Ectodermal cell (in vitro differentiated cells): ENCODE results near the gene GPR62. TPM values are rescaled to one million over a fixed set of nuclear protein-coding genes. Genes with fewer than 3 reads are reported as not detected.
"Not testable (repeated sequence)": the region's sequence is repeated elsewhere in the genome, so short reads cannot be mapped to it uniquely, and the experiment has no call there.

Experiments
- H3K27ac ChIP-seq: 2 replicates; pipeline ENCODE4 v1.7.0; 2013; ENCODE audit warnings: mild to moderate bottlenecking, low read depth, low read length; ENCODE audit not compliant: insufficient read depth, poor library complexity, severe bottlenecking
- H3K27me3 ChIP-seq: 2 replicates; pipeline ENCODE4 v1.7.0; 2013; ENCODE audit warnings: mild to moderate bottlenecking, low read length; ENCODE audit not compliant: insufficient read depth, control insufficient read depth, poor library complexity, severe bottlenecking
- H3K36me3 ChIP-seq: one replicate; pipeline ENCODE4 v1.7.0; 2013; ENCODE audit warnings: low read length; ENCODE audit not compliant: control insufficient read depth, insufficient read depth
- H3K4me1 ChIP-seq: one replicate; pipeline ENCODE4 v1.7.0; 2013; ENCODE audit warnings: low read length; ENCODE audit not compliant: control insufficient read depth, insufficient read depth
- H3K4me3 ChIP-seq: 2 replicates; pipeline ENCODE4 v1.7.0; 2013; ENCODE audit warnings: low read depth, low read length, control low read depth; ENCODE audit not compliant: insufficient read depth
- H3K9me3 ChIP-seq: 2 replicates; pipeline ENCODE4 v1.7.0; 2013; ENCODE audit warnings: mild to moderate bottlenecking, low read length, moderate library complexity; ENCODE audit not compliant: control insufficient read depth
- WGBS, 2 experiments: methylation state at CpG; one replicate each; pipeline ENCODE4 v1.1.7; 2013; ENCODE audit warnings: missing lambda C conversion rate in 2 of 2; 5-methylcytosine and 5-hydroxymethylcytosine counted together
- polyA plus RNA-seq, 4 experiments: library from polyadenylated mRNA; stranded (reverse); fragments of 50-300 nt; gene quantifications; one replicate each; pipeline ENCODE4 v1.2.3, GENCODE V29; 2013

The GPR62 gene, protein sequence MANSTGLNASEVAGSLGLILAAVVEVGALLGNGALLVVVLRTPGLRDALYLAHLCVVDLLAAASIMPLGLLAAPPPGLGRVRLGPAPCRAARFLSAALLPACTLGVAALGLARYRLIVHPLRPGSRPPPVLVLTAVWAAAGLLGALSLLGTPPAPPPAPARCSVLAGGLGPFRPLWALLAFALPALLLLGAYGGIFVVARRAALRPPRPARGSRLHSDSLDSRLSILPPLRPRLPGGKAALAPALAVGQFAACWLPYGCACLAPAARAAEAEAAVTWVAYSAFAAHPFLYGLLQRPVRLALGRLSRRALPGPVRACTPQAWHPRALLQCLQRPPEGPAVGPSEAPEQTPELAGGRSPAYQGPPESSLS
- polyA plus RNA-seq (2013, experiment 1 of 4): not detected
- polyA plus RNA-seq (2013, experiment 2 of 4): not detected
- polyA plus RNA-seq (2013, experiment 3 of 4): not detected
- not detected for polyA plus RNA-seq (2013, experiment 4 of 4)

DNA sequence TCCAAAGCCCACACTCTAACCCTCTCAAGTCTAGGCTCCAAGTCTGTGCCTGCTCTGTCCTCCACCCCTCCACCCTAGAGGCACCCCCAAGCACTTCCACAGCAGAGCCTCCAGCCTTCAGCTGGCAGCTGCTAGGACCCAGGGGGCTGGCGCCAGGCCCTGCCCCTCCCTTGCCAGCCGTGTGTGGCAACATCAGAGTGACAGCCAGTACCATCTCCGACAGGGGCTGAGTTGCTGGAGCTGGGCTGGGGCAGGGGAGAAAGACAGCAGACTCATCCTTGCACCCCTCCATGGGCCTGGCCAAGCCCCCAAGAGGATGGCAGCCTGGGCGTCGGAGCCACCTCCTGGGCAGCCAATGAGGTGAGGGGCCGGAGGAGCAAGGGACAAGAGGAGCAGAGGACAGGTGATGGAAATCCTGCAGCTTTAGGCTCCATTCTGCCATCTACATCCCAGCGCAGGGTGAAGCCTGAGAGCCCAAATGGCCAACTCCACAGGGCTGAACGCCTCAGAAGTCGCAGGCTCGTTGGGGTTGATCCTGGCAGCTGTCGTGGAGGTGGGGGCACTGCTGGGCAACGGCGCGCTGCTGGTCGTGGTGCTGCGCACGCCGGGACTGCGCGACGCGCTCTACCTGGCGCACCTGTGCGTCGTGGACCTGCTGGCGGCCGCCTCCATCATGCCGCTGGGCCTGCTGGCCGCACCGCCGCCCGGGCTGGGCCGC lies at the start of gene GPR62:
Gene GPR62, plus strand, starts transcription at position 207 of the 718 bp plus-strand sequence. Its CDS starts 272 bp downstream, at position 479.
- Histone ChIP-seq H3K27me3 (peaks cover 62% of the 10 kb centered on the region), H3K36me3 (peaks cover 21% of the 10 kb centered on the region), H3K9me3 (no peaks in the 10 kb centered on the region), H3K27ac (no peak within 1 kb of the TSS), H3K4me1 (peaks cover 6% of the 10 kb centered on the region), H3K4me3 (peak within 1 kb of the TSS; percentile 42)
- 22 to 24% methylated on average over 33 of the region's 33 CpGs for WGBS, 2 experiments

DNA sequence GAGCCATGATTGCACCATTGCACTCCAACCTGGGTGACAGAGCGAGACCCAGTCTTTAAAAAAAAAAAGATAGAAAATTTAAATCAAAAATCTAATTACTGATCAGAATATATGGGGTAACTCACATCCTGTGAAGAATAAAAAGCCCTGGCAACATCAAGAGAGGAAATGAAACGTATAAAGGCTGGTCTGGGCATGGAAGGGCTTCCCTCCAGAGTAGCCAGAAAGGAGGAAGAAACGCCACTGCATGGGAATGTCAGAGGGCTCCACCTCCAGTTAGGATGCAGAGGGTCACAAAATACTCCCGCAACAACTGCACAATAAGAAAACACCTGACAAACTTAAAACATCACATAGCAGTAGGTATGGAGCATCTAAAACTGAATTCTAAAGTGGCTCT lies 47.2 kb upstream of the GPR62 start:
- H3K4me3 ChIP-seq: no peak overlapping the region
- WGBS, 2 experiments: 92% methylated on average over 4 of the region's 4 CpGs
- H3K36me3 ChIP-seq: no peaks in the 10 kb centered on the region
- no peak overlapping the region for H3K27ac ChIP-seq
- no peaks in the 10 kb centered on the region for H3K4me1 ChIP-seq
- no peaks in the 10 kb centered on the region for H3K27me3 ChIP-seq
- no peaks in the 10 kb centered on the region for H3K9me3 ChIP-seq

DNA sequence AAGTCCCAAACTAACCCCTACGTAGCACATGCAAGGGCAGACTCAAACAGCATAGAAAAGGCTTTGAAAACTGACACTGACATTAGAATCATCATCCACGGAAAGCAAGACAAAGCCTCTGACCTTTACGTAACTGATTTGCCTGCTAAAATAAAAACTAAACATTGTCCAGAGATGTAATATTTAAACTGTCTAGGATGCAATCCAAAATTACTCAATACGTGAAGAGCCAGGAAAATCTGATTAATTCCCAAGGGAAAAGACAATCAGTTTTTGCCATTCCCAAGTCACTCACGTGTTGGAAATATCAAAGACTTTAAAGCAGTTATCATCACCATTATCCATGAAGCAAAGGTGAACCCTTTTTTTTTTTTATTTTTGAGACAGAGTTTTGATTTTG lies 38.8 kb upstream of the GPR62 start:
- H3K4me3 ChIP-seq: no peak overlapping the region
- H3K4me1 ChIP-seq: no peaks in the 10 kb centered on the region
- H3K9me3 ChIP-seq: no peaks in the 10 kb centered on the region
- no peak overlapping the region for H3K27ac ChIP-seq
- no peaks in the 10 kb centered on the region for H3K27me3 ChIP-seq
- H3K36me3 ChIP-seq: no peaks in the 10 kb centered on the region
- 64 to 73% methylated on average over 5 of the region's 5 CpGs for WGBS, 2 experiments

DNA sequence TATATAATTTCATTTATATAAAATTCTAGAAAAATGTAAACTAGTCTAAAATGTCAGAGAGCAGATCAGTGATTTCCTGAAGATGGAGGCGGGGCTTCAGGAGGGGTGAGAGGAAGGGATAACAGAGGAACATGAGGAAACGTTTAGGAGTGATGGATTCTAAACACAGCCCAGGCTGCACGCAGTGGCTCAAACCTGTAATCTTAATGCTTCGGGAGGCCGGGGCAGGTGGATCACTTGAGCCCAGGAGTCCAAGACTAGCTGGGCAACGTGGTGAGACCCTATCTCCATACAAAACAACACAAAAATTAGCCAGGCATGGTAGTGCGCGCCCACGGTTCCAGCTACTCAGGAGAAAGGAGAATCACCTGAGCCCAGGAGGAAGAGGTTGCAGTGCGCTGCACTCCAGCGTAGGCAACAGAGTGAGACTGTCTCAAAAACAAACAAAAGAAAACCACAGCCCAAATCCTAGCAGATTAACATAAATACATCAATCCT lies 34.1 kb upstream of the GPR62 start:
- Histone ChIP-seq H3K27ac (no peak overlapping the region), H3K4me3 (no peak overlapping the region), H3K27me3 (no peaks in the 10 kb centered on the region), H3K4me1 (no peaks in the 10 kb centered on the region), H3K36me3 (no peaks in the 10 kb centered on the region), H3K9me3 (no peaks in the 10 kb centered on the region)
- 87 to 89% methylated on average over 11 of the region's 11 CpGs for WGBS, 2 experiments

DNA sequence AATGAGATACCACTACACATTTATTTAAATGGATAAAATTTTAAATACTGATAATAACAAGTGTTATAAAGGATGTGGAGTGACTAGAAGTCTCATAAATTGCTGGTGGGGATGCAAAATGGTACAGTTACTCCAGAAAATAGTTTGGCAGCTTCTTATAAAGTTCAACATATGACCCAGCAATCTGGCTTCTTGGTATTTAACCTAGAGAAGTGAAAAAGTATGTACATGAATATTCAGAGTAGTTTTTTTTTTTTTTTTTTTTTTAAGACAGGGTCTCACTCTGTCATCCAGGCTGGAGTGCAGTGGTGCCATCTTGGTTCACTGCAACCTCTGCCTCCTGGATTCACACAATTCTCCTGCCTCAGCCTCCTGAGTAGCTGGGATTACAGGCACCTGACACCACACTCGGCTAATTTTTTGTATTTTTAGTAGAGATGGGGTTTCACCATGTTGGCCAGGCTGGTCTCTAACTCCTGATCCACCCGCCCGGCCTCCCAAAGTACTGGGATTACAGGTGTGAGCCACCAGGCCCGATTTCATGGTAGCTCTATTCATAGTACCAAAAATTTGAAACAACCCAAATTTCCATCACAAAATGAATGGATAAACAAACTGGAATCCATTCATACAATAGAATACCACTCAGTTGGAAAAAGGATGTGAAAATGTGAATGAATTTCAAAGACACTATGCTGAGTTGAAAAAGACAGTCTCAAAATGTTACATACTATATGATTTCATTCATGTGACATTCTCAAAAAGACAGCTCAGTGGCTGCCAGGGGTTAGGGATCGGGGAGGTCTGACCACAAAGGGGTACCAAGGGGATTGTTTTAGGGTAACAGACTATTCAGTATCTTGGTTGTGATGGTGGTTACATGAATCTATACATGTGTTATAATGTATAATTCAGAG lies 27.9 kb upstream of the GPR62 start:
- 90 to 93% methylated on average over 5 of the region's 5 CpGs for WGBS, 2 experiments
- Histone ChIP-seq H3K4me1 (no peaks in the 10 kb centered on the region), H3K4me3 (no peak overlapping the region), H3K36me3 (no peaks in the 10 kb centered on the region), H3K9me3 (no peaks in the 10 kb centered on the region), H3K27me3 (no peaks in the 10 kb centered on the region), H3K27ac (no peak overlapping the region)

DNA sequence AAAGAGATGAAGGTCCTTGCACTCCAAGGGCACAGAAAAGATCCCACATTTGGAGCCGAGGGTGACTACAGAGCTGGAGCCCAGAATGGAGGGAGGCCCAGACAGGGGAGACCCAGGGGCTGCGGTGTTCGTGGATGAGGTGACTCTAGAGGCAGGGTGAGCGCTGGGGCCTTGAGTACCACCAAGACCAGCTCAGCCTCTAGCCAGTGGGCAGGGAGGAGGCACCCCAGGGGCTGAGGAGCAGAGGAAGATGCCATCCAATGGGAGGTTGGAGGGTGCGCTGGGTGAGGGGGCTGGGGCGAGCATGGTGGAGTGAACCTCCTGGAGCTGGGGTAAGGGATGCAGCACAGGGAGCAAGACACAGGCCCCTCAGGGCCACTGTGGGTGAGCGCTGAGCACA lies 26.7 kb upstream of the GPR62 start:
- WGBS, 2 experiments: 92 to 97% methylated on average over 7 of the region's 7 CpGs

DNA sequence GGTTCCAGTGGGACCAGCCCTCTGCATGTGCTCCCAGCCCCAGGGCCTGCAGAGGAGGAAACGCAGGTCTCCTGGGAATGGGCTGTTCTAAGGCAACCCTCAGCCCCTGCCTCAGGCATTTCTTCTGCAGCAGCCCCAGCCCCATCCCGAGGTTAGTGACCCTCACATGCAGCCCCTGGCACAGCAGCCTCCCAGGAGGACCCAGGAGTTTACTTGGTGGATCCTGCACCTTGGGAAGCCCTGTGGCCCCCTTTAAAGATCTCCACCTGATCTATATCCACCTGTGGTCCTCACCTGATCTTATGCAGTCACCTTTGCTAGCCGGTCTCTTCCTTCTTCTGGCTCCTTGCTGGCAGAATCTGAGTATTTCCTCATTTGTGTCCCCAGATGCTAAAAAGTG lies 26.2 kb upstream of the GPR62 start:
- not testable (repeated sequence) for H3K27ac ChIP-seq, H3K4me3 ChIP-seq, H3K27me3 ChIP-seq, H3K4me1 ChIP-seq, H3K36me3 ChIP-seq, H3K9me3 ChIP-seq
- WGBS, 2 experiments: 90 to 91% methylated on average over 3 of the region's 3 CpGs

More for the DNA sequence above, 26.7 kb upstream of the GPR62 start:
- Histone ChIP-seq H3K4me3 (no peak overlapping the region), H3K36me3 (peaks cover under 1% of the 10 kb centered on the region), H3K27ac (no peak overlapping the region), H3K27me3 (no peaks in the 10 kb centered on the region), H3K4me1 (no peaks in the 10 kb centered on the region), H3K9me3 (no peaks in the 10 kb centered on the region)

DNA sequence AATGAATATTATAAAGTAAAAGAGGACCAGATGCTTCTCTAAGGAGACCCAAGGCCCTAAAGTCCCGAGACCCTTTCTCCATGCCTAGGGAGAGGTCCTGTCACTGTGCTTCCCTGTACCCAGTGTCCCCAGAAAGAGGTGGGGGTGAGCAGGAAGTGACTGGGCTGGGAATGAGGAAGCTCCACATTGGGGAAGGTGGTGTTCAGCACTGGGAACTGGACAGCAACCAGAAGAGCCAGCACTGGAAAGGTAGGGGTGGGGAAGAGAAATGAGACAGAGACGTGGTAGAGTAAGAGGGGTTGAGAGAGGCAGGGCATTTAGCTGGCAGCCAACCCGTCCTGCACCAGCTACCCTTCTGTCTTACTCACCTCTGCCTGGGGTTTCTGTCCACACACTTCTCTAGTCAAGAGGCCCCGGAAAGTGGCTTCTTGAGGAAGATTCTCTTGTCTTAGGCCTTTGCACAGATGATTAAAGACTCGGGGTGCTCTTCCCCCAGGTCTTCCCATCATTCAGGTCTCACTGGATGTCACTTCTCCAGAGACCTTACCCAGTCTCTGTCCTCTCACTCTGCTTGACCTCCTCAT lies 25.7 kb upstream of the GPR62 start:
- no peak overlapping the region for H3K4me3 ChIP-seq
- H3K4me1 ChIP-seq: no peaks in the 10 kb centered on the region
- no peaks in the 10 kb centered on the region for H3K9me3 ChIP-seq
- WGBS, 2 experiments: 78 to 84% methylated on average over 5 of the region's 5 CpGs
- peaks cover 9% of the 10 kb centered on the region for H3K36me3 ChIP-seq
- no peaks in the 10 kb centered on the region for H3K27me3 ChIP-seq
- no peak overlapping the region for H3K27ac ChIP-seq

DNA sequence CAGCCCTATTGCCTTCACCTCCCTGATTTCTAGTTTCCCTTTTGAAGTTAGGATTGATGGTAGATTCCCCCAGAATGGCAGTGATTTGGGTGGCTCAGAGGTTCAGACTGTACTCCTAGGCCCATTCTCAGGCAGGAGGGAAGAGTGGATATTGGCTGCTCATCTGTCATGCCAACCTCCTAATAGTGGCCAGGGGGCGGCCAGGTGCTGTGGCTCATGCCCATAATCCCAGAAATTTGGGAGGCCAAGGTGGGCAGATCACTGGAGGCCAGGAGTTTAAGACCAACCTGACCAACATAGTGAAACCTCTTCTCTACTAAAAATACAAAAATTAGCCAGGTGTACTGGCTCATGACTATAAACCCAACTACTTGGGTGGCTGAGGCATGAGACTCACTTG lies 24.7 kb upstream of the GPR62 start:
- Histone ChIP-seq H3K4me3 (no peak overlapping the region), H3K27me3 (no peaks in the 10 kb centered on the region), H3K9me3 (no peaks in the 10 kb centered on the region), H3K4me1 (no peaks in the 10 kb centered on the region), H3K36me3 (peaks cover 9% of the 10 kb centered on the region), H3K27ac (no peak overlapping the region)
- WGBS, 2 experiments: 83 to 94% methylated on average over 1 of the region's 1 CpG
